Heart left ventricle (tissue), 13 donors: ENCODE data around the gene CNPY1.

Experiments used
- CTCF ChIP-seq, 12 donors: fragments of 200-600 bp; sonication (generic) in 4 of 12; IDR thresholded peaks; one replicate each; pipeline versions ENCODE4 v1.5.0 to v1.8.0; 2018 to 2022; ENCODE audit warnings: antibody characterized with exemption in 12 of 12, mild to moderate bottlenecking in 5 of 12
- POLR2A ChIP-seq, 2 donors: fragments of 450-650 bp; IDR thresholded peaks; one replicate each; pipeline ENCODE4 v1.6.1; 2017; ENCODE audit warnings: antibody characterized with exemption in 2 of 2, mild to moderate bottlenecking in 2 of 2, moderate library complexity in 2 of 2
- donor health status: ischemic (EF 13 %, LVEDD 7.1; RV severe dilation, severe dysfunction).
- donor health status: DM: no; HTN: yes; CAD: no.
- donor health status: DM: no; HTN: no; CAD: no.
- donor health status: ischemic (EF 25% LVEDD 6.9; RV normal size, moderate dysfunction).
- donor health status: ischemic (EF 25% LVEDD 5.7; RV mildly dilated, moderate dysfunction).
- donor health status: ischemic (EF 35%, LVEDD 5.7; RV mildly dilated, moderate dysfunction).
- donor health status: nonischemic (EF 11% LVEDD 7.7; RV severe dilation, severe dysfunction).
- donor health status: DM: yes; HTN: yes; CAD: no.
- donor health status: PGD.
- donor health status: ischemic (EF 29% LVEDD 5.4; RV normal size, mild dysfunction).
- donor health status: nonischemic (EF 23%, LVEDD 6.1; RV moderate dilation, normal function).

GRCh38 chr7:155469311-155470185 is 76.8 kb downstream of the CNPY1 start:
- TF ChIP-seq CTCF (IDR thresholded peaks at IDR 0.05) (no peak), POLR2A (IDR thresholded peaks at IDR 0.05) (no peak)
